ENCODE results near the gene GTPBP1. TPM values are rescaled to one million over a fixed set of nuclear protein-coding genes. Genes with fewer than 3 reads are reported as not detected.

Gene GTPBP1
- total and polyA plus RNA-seq, 2 of the 13 experiments (the other 11 are each of a cell fraction or from before 2014, with no cell fraction given): 22.3 to 27.0 TPM

GRCh38 chr22:38700789-38701628 lies 4.7 kb upstream of the GTPBP1 start, which contains the start of gene JOSD1 (continued):
- TF ChIP-seq ZNF513 (CRISPR knock-in tag; conservative IDR thresholded peaks at IDR 0.05): peak; percentile 28; the same call in 1 of the 2 replicates
- peak; percentile 94 for TF ChIP-seq KDM5B (CRISPR knock-in tag; IDR thresholded peaks at IDR 0.05; ENCODE audit: borderline replicate concordance)
- TF ChIP-seq ZMYM4 (CRISPR knock-in tag; IDR thresholded peaks at IDR 0.05): peak; percentile 54
- 0 out of 2 replicates have a peak, but pooled peaks have one; percentile 29 for TF ChIP-seq TOE1 (CRISPR knock-in tag; IDR thresholded peaks at IDR 0.05)
- 0 out of 2 replicates have a peak, but pooled peaks have one; percentile 26 for TF ChIP-seq ZFP62 (CRISPR knock-in tag; IDR thresholded peaks at IDR 0.05)
- peak; percentile 17; the same call in 1 of the 2 replicates for TF ChIP-seq HDAC2 (CRISPR knock-in tag; IDR thresholded peaks at IDR 0.05)
- TF ChIP-seq GMEB1 (CRISPR knock-in tag; IDR thresholded peaks at IDR 0.05; ENCODE audit: borderline replicate concordance): peak; percentile 87
- TF ChIP-seq CBX1 (IDR thresholded peaks at IDR 0.05; ENCODE audit: low read depth): peak; percentile 28
- TF ChIP-seq, protein P1, sequence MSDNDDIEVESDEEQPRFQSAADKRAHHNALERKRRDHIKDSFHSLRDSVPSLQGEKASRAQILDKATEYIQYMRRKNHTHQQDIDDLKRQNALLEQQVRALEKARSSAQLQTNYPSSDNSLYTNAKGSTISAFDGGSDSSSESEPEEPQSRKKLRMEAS (IDR thresholded peaks at IDR 0.05): peak; percentile 85
- TF ChIP-seq, protein P2, sequence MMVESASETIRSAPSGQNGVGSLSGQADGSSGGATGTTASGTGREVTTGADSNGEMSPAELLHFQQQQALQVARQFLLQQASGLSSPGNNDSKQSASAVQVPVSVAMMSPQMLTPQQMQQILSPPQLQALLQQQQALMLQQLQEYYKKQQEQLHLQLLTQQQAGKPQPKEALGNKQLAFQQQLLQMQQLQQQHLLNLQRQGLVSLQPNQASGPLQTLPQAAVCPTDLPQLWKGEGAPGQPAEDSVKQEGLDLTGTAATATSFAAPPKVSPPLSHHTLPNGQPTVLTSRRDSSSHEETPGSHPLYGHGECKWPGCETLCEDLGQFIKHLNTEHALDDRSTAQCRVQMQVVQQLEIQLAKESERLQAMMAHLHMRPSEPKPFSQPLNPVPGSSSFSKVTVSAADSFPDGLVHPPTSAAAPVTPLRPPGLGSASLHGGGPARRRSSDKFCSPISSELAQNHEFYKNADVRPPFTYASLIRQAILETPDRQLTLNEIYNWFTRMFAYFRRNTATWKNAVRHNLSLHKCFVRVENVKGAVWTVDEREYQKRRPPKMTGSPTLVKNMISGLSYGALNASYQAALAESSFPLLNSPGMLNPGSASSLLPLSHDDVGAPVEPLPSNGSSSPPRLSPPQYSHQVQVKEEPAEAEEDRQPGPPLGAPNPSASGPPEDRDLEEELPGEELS (CRISPR knock-in tag; IDR thresholded peaks at IDR 0.05): peak; percentile 58; the same call in 1 of the 2 replicates
- TF ChIP-seq PRPF4 (IDR thresholded peaks at IDR 0.05; ENCODE audit: low read depth, low read length, poor library complexity, severe bottlenecking): no peak
- TF ChIP-seq NFRKB (IDR thresholded peaks at IDR 0.05): no peak
- no peak; the same call in 1 of the 2 replicates for TF ChIP-seq KMT2A (CRISPR knock-in tag; IDR thresholded peaks at IDR 0.05)
- TF ChIP-seq ATF3 (CRISPR knock-in tag; IDR thresholded peaks at IDR 0.05): peak; percentile 92
- peak; percentile 8; the same call in 1 of the 2 replicates for TF ChIP-seq ZNF629 (CRISPR knock-in tag; conservative IDR thresholded peaks at IDR 0.05)
